GM18498 (cell line): Measurements from ENCODE around the gene GUCY2D.

Experiments
- ATAC-seq: cut with Tn5 transposase; IDR thresholded peaks from one replicate; pipeline ENCODE4 v1.9.1; 2021; ENCODE audit warnings: mild to moderate bottlenecking, moderate library complexity; ENCODE audit not compliant: unreplicated experiment

The GUCY2D gene

GRCh38 chr17:8062807-8063483 is 60.5 kb downstream of the GUCY2D start:
- no peak for ATAC-seq

GRCh38 chr17:8063761-8064534 is 61.5 kb downstream of the GUCY2D start:
- ATAC-seq: no peak

- no peak for ATAC-seq
These were observed 62.2 kb downstream of the GUCY2D start for GRCh38 chr17:8064561-8065019.

- no peak for ATAC-seq
These were observed 64.7 kb downstream of the GUCY2D start for GRCh38 chr17:8066841-8067775.

GRCh38 chr17:8067806-8068205 is 65.4 kb downstream of the GUCY2D start:
- ATAC-seq: no peak

- ATAC-seq: no peak
These were observed 66.5 kb downstream of the GUCY2D start for GRCh38 chr17:8068736-8069586.

- ATAC-seq: no peak
These were observed 67.1 kb downstream of the GUCY2D start for GRCh38 chr17:8069587-8069860.
